NCI-H1930 (cell line): Measurements from ENCODE around the gene GPR132.
A peak's percentile ranks its signal among the peaks of the same experiment; 100 is the strongest.

Source experiments
- DNase-seq, 2 experiments: peaks; one replicate each; lab custom pipeline; 2025; lab: John Stamatoyannopoulos, UW

Gene GPR132

GRCh38 chr14:105020815-105021655 is 44.2 kb downstream of the GPR132 start, which contains the start of gene CDCA4:
TSS of gene CDCA4 (minus strand) at chr14:105021083. CDS start at chr14:105011929, 9,154 bp downstream.
- DNase-seq = peak; percentile 94 to 98

GRCh38 chr14:105019861-105020814 is 45.1 kb downstream of the GPR132 start:
- DNase-seq = no peak

GRCh38 chr14:105018414-105018813 is 46.8 kb downstream of the GPR132 start:
- no peak for DNase-seq

- DNase-seq = no peak
These were observed 49.3 kb downstream of the GPR132 start for GRCh38 chr14:105015905-105016304.

- no peak for DNase-seq
These were observed 50.0 kb downstream of the GPR132 start for GRCh38 chr14:105015242-105015641.

- no peak for DNase-seq
These were observed 50.6 kb downstream of the GPR132 start for GRCh38 chr14:105014631-105015030.

- DNase-seq = no peak
These were observed 51.2 kb downstream of the GPR132 start for GRCh38 chr14:105014032-105014431.

GRCh38 chr14:105013150-105013785 is 52.0 kb downstream of the GPR132 start:
- no peak for DNase-seq

GRCh38 chr14:105012171-105012985 is 52.9 kb downstream of the GPR132 start:
- DNase-seq = no peak

- DNase-seq = no peak
These were observed 53.8 kb downstream of the GPR132 start for GRCh38 chr14:105011312-105011990.

GRCh38 chr14:105010891-105011291 is 54.3 kb downstream of the GPR132 start:
- no peak for DNase-seq

- DNase-seq = no peak
These were observed 55.1 kb downstream of the GPR132 start for GRCh38 chr14:105010106-105010505.

- DNase-seq = no peak
These were observed 57.5 kb downstream of the GPR132 start for GRCh38 chr14:105007593-105008264.

GRCh38 chr14:105006831-105007592 is 58.2 kb downstream of the GPR132 start:
- no peak for DNase-seq

GRCh38 chr14:105005929-105006830 is 59.0 kb downstream of the GPR132 start:
- no peak for DNase-seq

GRCh38 chr14:105005329-105005928 is 59.8 kb downstream of the GPR132 start:
- DNase-seq = no peak
